Measurements from ENCODE around the gene ARHGEF7.

ARHGEF7 gene

GRCh38 chr13:111210544-111211469, 95.7 kb downstream of the ARHGEF7 start:
- TF ChIP-seq, protein P1, sequence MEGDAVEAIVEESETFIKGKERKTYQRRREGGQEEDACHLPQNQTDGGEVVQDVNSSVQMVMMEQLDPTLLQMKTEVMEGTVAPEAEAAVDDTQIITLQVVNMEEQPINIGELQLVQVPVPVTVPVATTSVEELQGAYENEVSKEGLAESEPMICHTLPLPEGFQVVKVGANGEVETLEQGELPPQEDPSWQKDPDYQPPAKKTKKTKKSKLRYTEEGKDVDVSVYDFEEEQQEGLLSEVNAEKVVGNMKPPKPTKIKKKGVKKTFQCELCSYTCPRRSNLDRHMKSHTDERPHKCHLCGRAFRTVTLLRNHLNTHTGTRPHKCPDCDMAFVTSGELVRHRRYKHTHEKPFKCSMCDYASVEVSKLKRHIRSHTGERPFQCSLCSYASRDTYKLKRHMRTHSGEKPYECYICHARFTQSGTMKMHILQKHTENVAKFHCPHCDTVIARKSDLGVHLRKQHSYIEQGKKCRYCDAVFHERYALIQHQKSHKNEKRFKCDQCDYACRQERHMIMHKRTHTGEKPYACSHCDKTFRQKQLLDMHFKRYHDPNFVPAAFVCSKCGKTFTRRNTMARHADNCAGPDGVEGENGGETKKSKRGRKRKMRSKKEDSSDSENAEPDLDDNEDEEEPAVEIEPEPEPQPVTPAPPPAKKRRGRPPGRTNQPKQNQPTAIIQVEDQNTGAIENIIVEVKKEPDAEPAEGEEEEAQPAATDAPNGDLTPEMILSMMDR (IDR thresholded peaks at IDR 0.05; ENCODE audit: low read depth, low read length): no peak
- no peak for TF ChIP-seq EZH2phosphoT487 (IDR thresholded peaks at IDR 0.05; ENCODE audit: low read depth)
- Histone ChIP-seq H3K4me3 (ENCODE audit: low read length) (no peak overlapping the region), H3K36me3 (replicated peaks; ENCODE audit: low read depth, low read length) (peaks cover 7% of the 10 kb centered on the region), H3K4me1 (ENCODE audit: low read length) (peaks cover 6% of the 10 kb centered on the region; the same call in 1 of the 2 replicates), H3K4me2 (ENCODE audit: low read length) (no peak overlapping the region), H2AFZ (ENCODE audit: low read depth, low read length) (no peak overlapping the region), H3K79me2 (ENCODE audit: low read length) (peaks cover 85% of the 10 kb centered on the region), H3K27ac (ENCODE audit: low read length) (no peak overlapping the region), H3K9me3 (ENCODE audit: insufficient read depth, low read length) (no peaks in the 10 kb centered on the region), H4K20me1 (ENCODE audit: insufficient read depth, low read length) (peaks cover 83% of the 10 kb centered on the region), H3K9ac (ENCODE audit: low read length) (no peak overlapping the region), H3K27me3 (ENCODE audit: low read depth, low read length) (no peaks in the 10 kb centered on the region)

GRCh38 chr13:111211789-111212516, 96.8 kb downstream of the ARHGEF7 start:
- Histone ChIP-seq H4K20me1 (ENCODE audit: insufficient read depth, low read length) (peaks cover 88% of the 10 kb centered on the region), H3K4me1 (ENCODE audit: low read length) (peaks cover 6% of the 10 kb centered on the region; the same call in 1 of the 2 replicates), H3K36me3 (replicated peaks; ENCODE audit: low read depth, low read length) (no peaks in the 10 kb centered on the region), H2AFZ (ENCODE audit: low read depth, low read length) (no peak overlapping the region), H3K9me3 (ENCODE audit: insufficient read depth, low read length) (no peaks in the 10 kb centered on the region), H3K9ac (ENCODE audit: low read length) (no peak overlapping the region), H3K27ac (ENCODE audit: low read length) (no peak overlapping the region), H3K79me2 (ENCODE audit: low read length) (peaks cover 92% of the 10 kb centered on the region), H3K27me3 (ENCODE audit: low read depth, low read length) (no peaks in the 10 kb centered on the region), H3K4me3 (ENCODE audit: low read length) (no peak overlapping the region), H3K4me2 (ENCODE audit: low read length) (no peak overlapping the region)
- no peak for TF ChIP-seq EZH2phosphoT487 (IDR thresholded peaks at IDR 0.05; ENCODE audit: low read depth)

- no peaks in the 10 kb centered on the region for H3K27me3 ChIP-seq (ENCODE audit: low read depth, low read length)
- peaks cover 6% of the 10 kb centered on the region; the same call in 1 of the 2 replicates for H3K4me1 ChIP-seq (ENCODE audit: low read length)
- no peak overlapping the region for H3K4me2 ChIP-seq (ENCODE audit: low read length)
- H3K9me3 ChIP-seq (ENCODE audit: insufficient read depth, low read length): no peaks in the 10 kb centered on the region
- peaks cover 88% of the 10 kb centered on the region for H4K20me1 ChIP-seq (ENCODE audit: insufficient read depth, low read length)
- H3K9ac ChIP-seq (ENCODE audit: low read length): no peak overlapping the region
- no peaks in the 10 kb centered on the region for H3K36me3 ChIP-seq (replicated peaks; ENCODE audit: low read depth, low read length)
- H2AFZ ChIP-seq (ENCODE audit: low read depth, low read length): no peak overlapping the region
- peaks cover 92% of the 10 kb centered on the region for H3K79me2 ChIP-seq (ENCODE audit: low read length)
- no peak overlapping the region for H3K4me3 ChIP-seq (ENCODE audit: low read length)
- TF ChIP-seq, protein P1 (IDR thresholded peaks at IDR 0.05; ENCODE audit: low read depth, low read length): no peak
- no peak for TF ChIP-seq EZH2phosphoT487 (IDR thresholded peaks at IDR 0.05; ENCODE audit: low read depth)
- H3K27ac ChIP-seq (ENCODE audit: low read length): no peak overlapping the region
Measured at GRCh38 chr13:111212517-111212873, 97.4 kb downstream of the ARHGEF7 start.

DNA sequence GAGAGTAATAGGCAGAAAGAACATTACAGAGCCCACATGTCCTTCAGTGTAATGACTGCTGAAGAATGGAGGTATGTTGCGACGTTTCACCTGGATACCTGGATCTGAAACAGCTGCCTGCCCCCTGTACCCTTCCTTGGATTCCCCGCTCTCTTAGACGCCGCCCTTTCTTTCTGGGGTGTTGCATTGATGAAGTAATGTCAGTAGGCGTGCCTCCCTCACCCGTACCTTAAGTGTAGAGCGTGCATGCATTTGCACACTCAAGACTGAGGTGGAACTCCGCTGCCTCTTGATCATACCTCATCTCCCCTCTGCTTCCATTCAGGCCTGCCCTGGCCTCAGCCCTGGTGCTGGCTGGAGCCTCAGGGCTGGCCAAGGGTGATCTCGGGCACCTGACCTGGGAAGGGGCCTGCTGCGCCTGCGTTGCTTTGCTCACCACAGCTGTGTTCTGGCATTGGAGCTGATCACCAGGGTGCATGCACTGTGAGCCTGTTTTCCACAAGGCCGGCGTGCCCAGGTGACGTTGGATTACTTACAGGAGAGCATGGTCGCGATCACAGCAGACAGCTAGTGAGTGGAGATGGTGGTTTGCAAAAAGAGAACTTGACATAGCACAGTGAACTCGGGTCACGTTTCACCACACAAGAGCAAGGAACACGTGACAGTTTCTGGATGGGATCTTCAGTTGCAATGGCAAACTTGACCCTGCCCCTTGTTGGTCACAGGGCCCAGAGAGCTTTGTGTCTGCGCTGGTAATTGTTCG, 99.0 kb downstream of the ARHGEF7 start:
- Histone ChIP-seq H3K4me3 (ENCODE audit: low read length) (no peak overlapping the region), H3K27ac (ENCODE audit: low read length) (no peak overlapping the region), H4K20me1 (ENCODE audit: insufficient read depth, low read length) (peaks cover 89% of the 10 kb centered on the region), H3K79me2 (ENCODE audit: low read length) (peaks cover 91% of the 10 kb centered on the region), H3K4me1 (ENCODE audit: low read length) (peaks cover 6% of the 10 kb centered on the region; the same call in 1 of the 2 replicates), H3K36me3 (replicated peaks; ENCODE audit: low read depth, low read length) (peaks cover 7% of the 10 kb centered on the region), H3K4me2 (ENCODE audit: low read length) (no peak overlapping the region), H3K9me3 (ENCODE audit: insufficient read depth, low read length) (no peaks in the 10 kb centered on the region), H2AFZ (ENCODE audit: low read depth, low read length) (no peak overlapping the region), H3K9ac (ENCODE audit: low read length) (no peak overlapping the region), H3K27me3 (ENCODE audit: low read depth, low read length) (no peaks in the 10 kb centered on the region)
- TF ChIP-seq EZH2phosphoT487 (IDR thresholded peaks at IDR 0.05; ENCODE audit: low read depth): no peak
- TF ChIP-seq, protein P1 (IDR thresholded peaks at IDR 0.05; ENCODE audit: low read depth, low read length): no peak

Data from OCI-LY3 (cell line).